ENCODE data around the gene TMEM131.
"Not testable (repeated sequence)": the region's sequence is repeated elsewhere in the genome, so short reads cannot be mapped to it uniquely, and the experiment has no call there.

Gene TMEM131

GRCh38 chr2:97910403-97911205 lies 85.1 kb downstream of the TMEM131 start:
- DNase-seq: no peak

DNA sequence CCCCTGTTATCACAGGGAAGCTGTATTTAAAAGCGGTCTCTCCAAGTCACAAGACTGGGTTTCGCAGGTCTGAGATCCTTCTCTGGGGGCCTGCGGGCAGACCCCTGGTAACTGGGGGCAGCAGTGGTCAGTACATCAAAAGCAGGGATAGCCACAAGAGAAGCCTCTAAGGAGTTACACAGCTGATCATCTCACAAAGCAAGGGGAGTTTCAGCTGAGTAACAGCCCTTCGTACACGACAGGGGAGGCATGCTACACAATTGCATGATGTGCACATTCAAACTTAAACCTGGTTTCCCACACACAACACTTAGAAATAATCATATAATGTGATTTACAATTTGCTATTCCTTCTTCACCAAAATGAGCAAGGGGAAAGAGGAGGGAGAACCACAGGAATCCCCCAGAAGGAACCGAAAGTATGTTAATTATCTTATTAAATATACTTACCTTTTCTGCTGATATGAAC lies 87.5 kb downstream of the TMEM131 start:
- DNase-seq: no peak

- no peak for DNase-seq
Observed at GRCh38 chr2:97907369-97908100, 88.2 kb downstream of the TMEM131 start.

- DNase-seq: no peak
Observed at GRCh38 chr2:97906307-97906706, 89.4 kb downstream of the TMEM131 start.

- DNase-seq: no peak
Observed at GRCh38 chr2:97905294-97905693, 90.5 kb downstream of the TMEM131 start.

GRCh38 chr2:97901862-97902261 lies 93.9 kb downstream of the TMEM131 start:
- DNase-seq: no peak

GRCh38 chr2:97900806-97901205 lies 94.9 kb downstream of the TMEM131 start:
- peak; percentile 70 for DNase-seq

DNA sequence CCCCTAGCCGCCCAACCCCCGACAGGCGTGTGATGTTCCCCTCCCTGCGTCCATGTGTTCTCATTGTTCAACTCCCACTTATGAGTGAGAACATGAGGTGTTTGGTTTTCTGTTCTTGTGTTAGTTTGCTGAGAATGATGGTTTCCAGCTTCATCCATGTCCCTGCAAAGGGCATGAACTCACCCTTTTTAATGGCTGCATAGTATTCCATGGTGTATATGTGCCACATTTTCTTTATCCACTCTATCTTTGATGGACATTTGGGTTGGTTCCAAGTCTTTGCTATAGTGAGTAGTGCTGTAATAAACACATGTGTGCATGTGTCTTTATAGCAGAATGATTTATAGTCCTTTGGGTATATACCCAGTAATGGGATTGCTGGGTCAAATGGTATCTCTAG lies 102.7 kb downstream of the TMEM131 start:
- DNase-seq: not testable (repeated sequence)

GRCh38 chr2:97891611-97892010 lies 104.1 kb downstream of the TMEM131 start:
- no peak for DNase-seq

DNA sequence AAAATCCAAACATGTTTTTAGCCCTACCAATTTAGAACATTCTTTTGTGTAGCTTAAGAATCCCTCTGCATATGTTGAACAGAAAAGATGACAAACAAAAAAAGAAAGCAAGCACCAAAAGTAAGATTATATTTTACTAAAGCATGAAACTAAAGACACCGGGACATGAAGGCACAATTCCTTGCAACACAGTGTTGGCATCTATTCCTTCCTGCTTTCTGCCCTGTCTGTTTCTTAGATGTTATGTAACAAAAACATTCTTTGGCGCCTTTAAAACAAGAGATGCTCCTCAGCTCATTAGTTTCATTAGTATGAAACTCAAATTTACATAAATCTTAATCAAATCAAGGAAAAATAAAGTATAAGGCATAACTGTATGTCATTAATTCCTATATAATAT lies 106.6 kb downstream of the TMEM131 start:
- DNase-seq: no peak

DNA sequence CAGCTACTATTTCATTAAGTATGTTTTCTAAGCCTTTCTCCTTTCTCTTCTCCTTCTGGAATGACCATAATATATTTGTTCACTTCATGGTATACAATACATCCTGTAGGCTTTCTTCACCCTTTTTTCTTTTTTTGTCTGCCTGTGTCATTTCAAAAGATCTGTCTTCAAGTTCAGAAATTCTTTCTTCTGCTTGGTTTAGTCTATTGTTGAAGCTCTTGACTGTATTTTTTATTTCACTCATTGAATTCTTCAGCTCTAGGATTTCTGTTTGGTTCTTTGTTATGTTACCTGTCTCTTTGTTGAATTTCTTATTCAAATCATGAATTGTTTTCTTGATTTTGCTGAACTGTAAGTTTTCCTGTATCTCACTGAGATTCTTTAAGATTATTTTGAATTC lies 109.9 kb downstream of the TMEM131 start:
- no peak for DNase-seq

- DNase-seq: no peak
Observed at GRCh38 chr2:97880334-97880733, 115.4 kb downstream of the TMEM131 start.

GRCh38 chr2:97878865-97879264 lies 116.9 kb downstream of the TMEM131 start:
- DNase-seq: no peak

DNA sequence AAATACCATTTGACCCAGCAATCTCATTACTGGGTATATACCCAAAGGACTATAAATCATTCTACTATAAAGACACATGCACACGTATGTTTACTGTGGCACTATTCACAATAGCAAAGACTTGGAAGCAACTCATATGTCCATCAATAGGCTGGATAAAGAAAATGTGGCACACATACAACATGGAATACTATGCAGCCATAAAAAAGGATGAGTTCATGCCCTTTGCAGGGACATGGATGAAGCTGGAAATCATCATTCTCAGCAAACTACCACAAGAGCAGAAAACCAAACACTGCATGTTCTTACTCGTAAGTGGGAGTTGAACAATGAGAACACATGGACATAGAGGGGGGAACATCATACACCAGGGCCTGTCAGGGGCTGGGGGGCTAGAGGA lies 117.4 kb downstream of the TMEM131 start:
- not testable (repeated sequence) for DNase-seq

GRCh38 chr2:97871096-97871780 lies 124.5 kb downstream of the TMEM131 start:
- DNase-seq: peak; percentile 75

- DNase-seq: peak; percentile 87
Observed at GRCh38 chr2:97870396-97870843, 125.3 kb downstream of the TMEM131 start.

DNA sequence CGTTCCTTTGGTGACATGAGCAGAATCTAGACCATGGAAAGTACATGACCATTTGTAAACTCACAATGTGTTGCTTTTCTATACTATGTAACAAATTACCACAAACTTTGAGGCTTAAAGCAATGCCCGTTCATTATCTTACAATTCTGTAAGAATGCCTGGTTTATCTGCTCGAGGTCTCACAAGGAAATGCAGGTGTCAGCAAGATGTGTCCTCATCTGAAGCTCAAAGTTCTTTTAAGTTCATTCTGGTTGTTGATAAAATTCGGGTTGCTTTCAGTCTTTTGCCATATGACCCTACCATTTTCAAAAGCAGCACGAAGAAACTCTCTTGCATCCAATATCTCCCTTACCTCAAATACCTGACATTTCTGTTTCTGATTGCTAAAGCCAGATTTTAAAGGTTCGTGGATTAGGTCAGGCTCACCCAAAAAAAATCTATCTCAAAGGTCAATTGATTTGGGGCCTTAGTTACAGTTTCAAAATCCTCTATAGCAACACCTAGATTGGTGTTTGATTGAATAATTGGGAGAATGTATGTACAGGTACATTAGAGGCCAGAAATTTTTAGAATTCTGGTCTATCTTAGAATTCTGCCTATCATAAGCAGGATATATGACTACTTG lies 125.9 kb downstream of the TMEM131 start:
- DNase-seq: no peak

GRCh38 chr2:97868986-97869721 lies 126.6 kb downstream of the TMEM131 start:
- peak; percentile 97 for DNase-seq

GRCh38 chr2:97863829-97864228 lies 131.9 kb downstream of the TMEM131 start:
- no peak for DNase-seq

GRCh38 chr2:97861177-97861576 lies 134.6 kb downstream of the TMEM131 start:
- no peak for DNase-seq

- no peak for DNase-seq
Observed at GRCh38 chr2:97858442-97858841, 137.3 kb downstream of the TMEM131 start.

GRCh38 chr2:97857553-97857952 lies 138.2 kb downstream of the TMEM131 start:
- no peak for DNase-seq
